HepG2 (cell line): Measurements from ENCODE around the gene DGKB. TPM values are rescaled to one million over a fixed set of nuclear protein-coding genes. Genes with fewer than 3 reads are reported as not detected.

ENCODE experiments used
- ATAC-seq: fragments of 200-7000 bp; cut with Tn5 transposase; 3 replicates; pipeline ENCODE4 v1.9.1; 2020; ENCODE audit warnings: mild to moderate bottlenecking, moderate library complexity
- BruUV-seq: library from RNA; stranded (reverse); fragments of 400-500 nt; replicated peaks from 2 replicates; lab custom pipeline; 2021; lab: Mats Ljungman, UMichigan
- CTCF ChIA-PET: fragments of 300-600 bp; formaldehyde crosslinking; extraction: SDS; loops from one replicate; lab custom pipeline; 2021; ENCODE audit warnings: low total read pairs, inconsistent platforms, low intra/inter-chr PET ratio; lab: Yijun Ruan, JAX
- POLR2A ChIA-PET: fragments of 350-600 bp; sonication (Branson Sonifier 250); formaldehyde crosslinking; loops from one replicate; lab custom pipeline; 2020; ENCODE audit warnings: antibody characterized with exemption, inconsistent platforms; lab: Yijun Ruan, JAX
- DNase-seq: peaks from one replicate; pipeline ENCODE4 v3.0.0-alpha.2; 2015; ENCODE audit warnings: low spot score
- FAIRE-seq: peaks from 3 replicates; lab custom pipeline; 2011; peaks lifted over from hg19 to GRCh38; lab: Jason Lieb, UNC
- H2AFZ ChIP-seq: one replicate; pipeline ENCODE4 v1.6.1; 2011; ENCODE audit warnings: low read length, inconsistent platforms
- H3K27ac ChIP-seq: fragments of 300-600 bp; 3 replicates; pipeline ENCODE4 v1.8.0; 2011; ENCODE audit warnings: mixed run types, mild to moderate bottlenecking, mixed read lengths, low read length, inconsistent platforms; ENCODE audit not compliant: insufficient read depth; ENCODE audit errors: extremely low read length
- H3K27me3 ChIP-seq, 2 experiments: fragments of 200-600 bp in 1 of 2; 2 replicates in 1 of 2; 3 replicates in 1 of 2; pipeline versions ENCODE4 v1.6.0 to v1.8.0; 2011; ENCODE audit warnings: low read length in 2 of 2, mild to moderate bottlenecking in 2 of 2, moderate library complexity in 2 of 2, inconsistent platforms in 1 of 2; ENCODE audit not compliant: insufficient read depth in 2 of 2, control insufficient read depth in 1 of 2
- H3K36me3 ChIP-seq, 2 experiments: fragments of 200-600 bp in 1 of 2; replicated peaks in 1 of 2; 2 replicates in 1 of 2; 3 replicates in 1 of 2; pipeline versions ENCODE4 v1.5.1 to v1.8.0; 2011; ENCODE audit warnings: low read length in 2 of 2, inconsistent platforms in 1 of 2; ENCODE audit not compliant: insufficient read depth in 2 of 2, control insufficient read depth in 1 of 2
- H3K4me1 ChIP-seq: 2 replicates; pipeline ENCODE4 v1.5.1; 2012; ENCODE audit warnings: low read length, inconsistent platforms; ENCODE audit not compliant: insufficient read depth
- H3K4me2 ChIP-seq: 2 replicates; pipeline ENCODE4 v1.6.0; 2011; ENCODE audit warnings: low read depth, low read length, inconsistent platforms
- H3K4me3 ChIP-seq, 3 experiments: fragments of 200-600 bp in 1 of 3; sonication (generic), shearing (Covaris generic) in 1 of 3; replicated peaks in 1 of 3; 2 replicates each; pipeline ENCODE4 v1.5.1; 2011 to 2016; ENCODE audit warnings: low read length in 3 of 3, inconsistent platforms in 2 of 3, low read depth in 2 of 3, mild to moderate bottlenecking in 2 of 3, control low read depth in 1 of 3, mixed read lengths in 1 of 3; ENCODE audit not compliant: insufficient read depth in 1 of 3
- H3K79me2 ChIP-seq: one replicate; pipeline ENCODE4 v1.6.1; 2011; ENCODE audit warnings: low read length, inconsistent platforms; ENCODE audit not compliant: insufficient read depth
- H3K9ac ChIP-seq: 2 replicates; pipeline ENCODE4 v1.6.0; 2011; ENCODE audit warnings: mild to moderate bottlenecking, low read depth, low read length, inconsistent platforms; ENCODE audit not compliant: insufficient read depth
- H3K9me3 ChIP-seq: 2 replicates; pipeline ENCODE4 v1.5.1; 2012; ENCODE audit warnings: mild to moderate bottlenecking, low read length
- H4K20me1 ChIP-seq: 2 replicates; pipeline ENCODE4 v1.6.0; 2011; ENCODE audit warnings: inconsistent platforms, mild to moderate bottlenecking, low read length, moderate library complexity; ENCODE audit not compliant: insufficient read depth
- ATF7 ChIP-seq, 2 experiments: fragments of 450-650 bp in 1 of 2; sonication (generic) in 1 of 2; formaldehyde crosslinking in 1 of 2; IDR thresholded peaks; 2 replicates each; pipeline versions ENCODE4 v1.4.0 to v1.6.1; 2016 to 2020; ENCODE audit warnings: antibody characterized with exemption in 1 of 2, mild to moderate bottlenecking in 1 of 2, missing genetic modification reagents in 1 of 2
- EP300 ChIP-seq, 3 experiments: sonication (generic) in 1 of 3; formaldehyde crosslinking in 1 of 3; IDR thresholded peaks; 2 replicates each; pipeline versions ENCODE4 v1.5.1 to v1.6.1; 2011 to 2020; ENCODE audit warnings: low read depth in 2 of 3, low read length in 2 of 3, borderline replicate concordance in 1 of 3, improper control_type of control experiment in 1 of 3, mild to moderate bottlenecking in 1 of 3, missing genetic modification reagents in 1 of 3, moderate library complexity in 1 of 3
- KDM1A ChIP-seq: IDR thresholded peaks from 2 replicates; pipeline ENCODE4 v1.6.1; 2016; ENCODE audit warnings: missing compliant biosample characterization
- PHF20 ChIP-seq: sonication (generic); formaldehyde crosslinking; IDR thresholded peaks from 2 replicates; pipeline ENCODE4 v1.5.0; 2020; ENCODE audit warnings: mild to moderate bottlenecking, missing genetic modification reagents
- TSC22D2 ChIP-seq: sonication (generic); formaldehyde crosslinking; IDR thresholded peaks from 2 replicates; pipeline ENCODE4 v1.5.1; 2020; ENCODE audit warnings: missing genetic modification reagents, mild to moderate bottlenecking, borderline replicate concordance
- ZNF605 ChIP-seq: sonication (generic); formaldehyde crosslinking; IDR thresholded peaks from 2 replicates; pipeline ENCODE4 v1.8.0; 2022; ENCODE audit warnings: mild to moderate bottlenecking, missing genetic modification reagents
- ZNF614 ChIP-seq: IDR thresholded peaks from 2 replicates; pipeline ENCODE4 v1.6.1; 2018; ENCODE audit warnings: missing biosample characterization, missing genetic modification reagents, inconsistent platforms, borderline replicate concordance
- ZNF724P ChIP-seq: sonication (generic); formaldehyde crosslinking; IDR thresholded peaks from 2 replicates; pipeline ENCODE4 v1.8.0; 2022; ENCODE audit warnings: missing genetic modification reagents, borderline replicate concordance
- WGBS: methylation state at CpG from one replicate; pipeline ENCODE4 v1.1.6; 2017; ENCODE audit warnings: low lambda C conversion rate; 5-methylcytosine and 5-hydroxymethylcytosine counted together
- in situ Hi-C: cut with HindIII; loops from 2 replicates; pipeline ENCODE4 v1.10.0; 2017; ENCODE audit warnings: low pct_unique_long_range_greater_than_20kb; ENCODE audit not compliant: extremely low pct_ligation_motif_present
- intact Hi-C: fragments of 100-400 bp; cut with micrococcal nuclease; formaldehyde crosslinking; loops from one replicate; pipeline ENCODE4 v1.10.0; 2022; ENCODE audit not compliant: unreplicated experiment
- polyA plus RNA-seq, 8 experiments: library from polyadenylated mRNA; depleted of rRNA in 3 of 8; stranded (reverse) in 7 of 8; unstranded in 1 of 8; fragments of >200 nt; fragmentation: Illumina TruSeq in 4 of 8; extraction: Trizol in 4 of 8; gene quantifications; 2 replicates each; pipeline versions ENCODE4 v1.2.1 to v1.2.3, GENCODE V29; 2011 to 2016; ENCODE audit warnings: low read depth in 4 of 8, missing spikeins in 1 of 8, mixed read lengths in 1 of 8; ENCODE audit not compliant: insufficient read depth in 1 of 8
- total RNA-seq, 5 experiments: library from RNA; depleted of rRNA; stranded (reverse); fragments of >200 nt; fragmentation: Illumina TruSeq; extraction: Trizol; gene quantifications; 2 replicates each; pipeline ENCODE4 v1.2.3, GENCODE V29; 2016; ENCODE audit warnings: low read depth in 1 of 5
- TF ChIP-seq, protein P1 (sequence below): sonication (generic); formaldehyde crosslinking; IDR thresholded peaks from 2 replicates; pipeline ENCODE4 v1.4.0; 2020; ENCODE audit warnings: missing genetic modification reagents

DGKB gene
- total and polyA plus RNA-seq, 2 of the 13 experiments (the other 11 are each of a cell fraction or from before 2014, with no cell fraction given): not detected

- FAIRE-seq: no peak
- no peaks in the 10 kb centered on the region for H3K9me3 ChIP-seq
- in situ Hi-C loops: no loop called here
These were observed 6.1 kb downstream of the DGKB start for GRCh38 chr7:14896461-14896860.

DNA sequence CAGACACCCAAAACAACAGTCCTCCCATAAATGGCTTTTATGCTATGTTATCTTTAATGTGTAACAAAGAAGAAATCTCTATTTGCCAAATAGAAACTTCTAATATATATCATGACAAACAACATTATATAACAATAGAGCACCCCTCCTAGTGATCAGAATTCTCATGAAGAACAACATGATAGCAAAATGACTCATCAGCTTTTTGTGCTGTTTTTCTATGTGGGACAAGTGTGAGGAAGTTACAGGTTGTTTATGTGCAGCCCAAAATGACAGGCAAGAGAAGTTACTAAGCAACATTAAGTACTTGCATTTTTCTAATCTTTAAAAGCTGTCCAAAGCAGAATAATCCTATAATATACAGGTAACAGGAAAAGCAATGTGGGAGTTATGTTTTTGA, 7.7 kb downstream of the DGKB start:
- H3K9ac ChIP-seq: no peak overlapping the region
- no peaks in the 10 kb centered on the region for H3K9me3 ChIP-seq
- H3K79me2 ChIP-seq: no peaks in the 10 kb centered on the region
- CTCF ChIA-PET: no interaction called here
- no peak overlapping the region for H3K4me3 ChIP-seq
- no TSS peak for BruUV-seq
- no peaks in the 10 kb centered on the region for H3K27me3 ChIP-seq
- no peaks in the 10 kb centered on the region for H3K4me1 ChIP-seq
- no peak overlapping the region for H3K4me2 ChIP-seq
- ATAC-seq: no peak
- FAIRE-seq: no peak
- H4K20me1 ChIP-seq: no peaks in the 10 kb centered on the region
- POLR2A ChIA-PET: no interaction called here
- no peak overlapping the region for H2AFZ ChIP-seq
- in situ Hi-C loops: no loop called here
- no peak overlapping the region for H3K27ac ChIP-seq
- intact Hi-C loops: no loop called here
- DNase-seq: no peak
- TF ChIP-seq EP300 (IDR thresholded peaks at IDR 0.05; ENCODE audit: low read depth in 2 of 2, low read length in 2 of 2) (no peak), EP300 (CRISPR knock-in tag; IDR thresholded peaks at IDR 0.05; ENCODE audit: borderline replicate concordance) (no peak), PHF20 (no peak), ZNF614 (CRISPR knock-in tag) (no peak)
- no peaks in the 10 kb centered on the region for H3K36me3 ChIP-seq

More at GRCh38 chr7:14896461-14896860, 6.1 kb downstream of the DGKB start:
- DNase-seq (no peak), ATAC-seq (no peak)
- CTCF ChIA-PET: no interaction called here
- POLR2A ChIA-PET: no interaction called here
- WGBS: 52% methylated on average over 2 of the region's 2 CpGs
- H4K20me1 ChIP-seq: no peaks in the 10 kb centered on the region
- H2AFZ ChIP-seq: no peak overlapping the region
- H3K27me3 ChIP-seq: no peaks in the 10 kb centered on the region
- H3K36me3 ChIP-seq: no peaks in the 10 kb centered on the region
- no peaks in the 10 kb centered on the region for H3K79me2 ChIP-seq
- no peak overlapping the region for H3K27ac ChIP-seq
- no TSS peak for BruUV-seq
- TF ChIP-seq ZNF605 (CRISPR knock-in tag) (no peak), ATF7 (IDR thresholded peaks at IDR 0.05) (peak; percentile 94), ATF7 (CRISPR knock-in tag; IDR thresholded peaks at IDR 0.05) (no peak), TSC22D2 (no peak), KDM1A (CRISPR knock-in tag) (no peak), ZNF724P (no peak)
- TF ChIP-seq, protein P1, sequence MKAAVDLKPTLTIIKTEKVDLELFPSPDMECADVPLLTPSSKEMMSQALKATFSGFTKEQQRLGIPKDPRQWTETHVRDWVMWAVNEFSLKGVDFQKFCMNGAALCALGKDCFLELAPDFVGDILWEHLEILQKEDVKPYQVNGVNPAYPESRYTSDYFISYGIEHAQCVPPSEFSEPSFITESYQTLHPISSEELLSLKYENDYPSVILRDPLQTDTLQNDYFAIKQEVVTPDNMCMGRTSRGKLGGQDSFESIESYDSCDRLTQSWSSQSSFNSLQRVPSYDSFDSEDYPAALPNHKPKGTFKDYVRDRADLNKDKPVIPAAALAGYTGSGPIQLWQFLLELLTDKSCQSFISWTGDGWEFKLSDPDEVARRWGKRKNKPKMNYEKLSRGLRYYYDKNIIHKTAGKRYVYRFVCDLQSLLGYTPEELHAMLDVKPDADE: no peak
- TF ChIP-seq, all 625 proteins: peak for 1
- no peak overlapping the region for H3K9ac ChIP-seq
- intact Hi-C loops: no loop called here
- H3K4me3 ChIP-seq: no peak overlapping the region
- no peaks in the 10 kb centered on the region for H3K4me1 ChIP-seq
- H3K4me2 ChIP-seq: no peak overlapping the region
